GM12878 (cell line): ENCODE data around the gene MX1. TPM values are rescaled to one million over a fixed set of nuclear protein-coding genes. Genes with fewer than 3 reads are reported as not detected.
A peak's percentile ranks its signal among the peaks of the same experiment; 100 is the strongest.
"Not testable (repeated sequence)": the region's sequence is repeated elsewhere in the genome, so short reads cannot be mapped to it uniquely, and the experiment has no call there.

Source experiments
- ATAC-seq: fragments of 200-7000 bp; cut with Tn5 transposase; 3 replicates; pipeline ENCODE4 v1.9.1; 2020; ENCODE audit warnings: mild to moderate bottlenecking, moderate library complexity
- BruUV-seq: library from RNA; stranded (reverse); fragments of 400-500 nt; replicated peaks from 2 replicates; lab custom pipeline; 2021; lab: Mats Ljungman, UMichigan
- CTCF ChIA-PET: fragments of 300-600 bp; sonication (Branson Sonifier 250); formaldehyde crosslinking; extraction: SDS; loops from one replicate; lab custom pipeline; 2021; ENCODE audit warnings: inconsistent platforms; lab: Yijun Ruan, JAX
- POLR2A ChIA-PET: fragments of 350-600 bp; formaldehyde crosslinking; extraction: SDS; loops from one replicate; lab custom pipeline; 2021; ENCODE audit warnings: inconsistent platforms; lab: Charles Lee
- RAD21 ChIA-PET: fragments of 300-600 bp; sonication (Branson Sonifier 250); formaldehyde crosslinking; loops from one replicate; lab custom pipeline; 2023; ENCODE audit warnings: antibody characterized with exemption; ENCODE audit not compliant: unreplicated experiment; lab: Charles Lee
- SMC1A ChIA-PET: fragments of 300-600 bp; sonication (Branson Sonifier 250); formaldehyde crosslinking; loops from one replicate; lab custom pipeline; 2023; ENCODE audit not compliant: unreplicated experiment, uncharacterized antibody; lab: Charles Lee
- DNase-seq: peaks from one replicate; pipeline ENCODE4 v3.0.0-alpha.2; 2011; ENCODE audit warnings: low read depth, low spot score
- FAIRE-seq: peaks from 3 replicates; lab custom pipeline; 2011; peaks lifted over from hg19 to GRCh38; lab: Jason Lieb, UNC
- H2AFZ ChIP-seq: 2 replicates; pipeline ENCODE4 v1.6.0; 2011; ENCODE audit warnings: low read depth, low read length, control low read depth; ENCODE audit not compliant: control insufficient read depth
- H3K27ac ChIP-seq: 2 replicates; pipeline ENCODE4 v1.5.1; 2011; ENCODE audit warnings: control low read depth; ENCODE audit not compliant: control insufficient read depth, insufficient read depth
- H3K27me3 ChIP-seq, 2 experiments: replicated peaks in 1 of 2; 2 replicates each; pipeline versions ENCODE4 v1.6.0 to v1.6.1; 2011; ENCODE audit warnings: low read length in 1 of 2; ENCODE audit not compliant: control insufficient read depth in 2 of 2, insufficient read depth in 2 of 2
- H3K36me3 ChIP-seq, 2 experiments: 2 replicates each; pipeline ENCODE4 v1.5.1; 2011; ENCODE audit warnings: low read length in 1 of 2; ENCODE audit not compliant: control insufficient read depth in 2 of 2, insufficient read depth in 2 of 2
- H3K4me1 ChIP-seq: 2 replicates; pipeline ENCODE4 v1.6.1; 2011; ENCODE audit warnings: mild to moderate bottlenecking, low read length, moderate library complexity, mixed read lengths; ENCODE audit not compliant: control insufficient read depth, insufficient read depth
- H3K4me2 ChIP-seq: 2 replicates; pipeline ENCODE4 v1.6.0; 2011; ENCODE audit warnings: control low read depth; ENCODE audit not compliant: control insufficient read depth, insufficient read depth
- H3K4me3 ChIP-seq: fragments of 200-600 bp; sonication (generic); 2 replicates; pipeline ENCODE4 v1.5.1; 2016
- H3K79me2 ChIP-seq: 2 replicates; pipeline ENCODE4 v1.6.0; 2011; ENCODE audit warnings: low read length; ENCODE audit not compliant: control insufficient read depth, insufficient read depth
- H3K9ac ChIP-seq: 2 replicates; pipeline ENCODE4 v1.8.0; 2011; ENCODE audit warnings: low read length, control low read depth, mixed read lengths; ENCODE audit not compliant: control insufficient read depth, insufficient read depth
- H3K9me3 ChIP-seq: replicated peaks from 3 replicates; pipeline ENCODE4 v1.5.1; 2011; ENCODE audit warnings: mild to moderate bottlenecking, low read length; ENCODE audit not compliant: control insufficient read depth, insufficient read depth
- H4K20me1 ChIP-seq: 2 replicates; pipeline ENCODE4 v1.6.0; 2011; ENCODE audit not compliant: control insufficient read depth, insufficient read depth
- BACH1 ChIP-seq: fragments of 450-650 bp; IDR thresholded peaks from 2 replicates; pipeline ENCODE4 v1.6.1; 2017; ENCODE audit warnings: mild to moderate bottlenecking, borderline replicate concordance
- CEBPB ChIP-seq, 2 experiments: fragments of 150-350 bp in 1 of 2; IDR thresholded peaks; 2 replicates each; pipeline ENCODE4 v1.6.1; 2012 to 2014; ENCODE audit warnings: low read depth in 2 of 2, low read length in 2 of 2, borderline replicate concordance in 1 of 2, inconsistent platforms in 1 of 2
- FOXK2 ChIP-seq: fragments of 450-650 bp; IDR thresholded peaks from 2 replicates; pipeline ENCODE4 v1.6.1; 2017; ENCODE audit warnings: mild to moderate bottlenecking, moderate library complexity
- HCFC1 ChIP-seq: fragments of 150-350 bp; IDR thresholded peaks from 2 replicates; pipeline ENCODE4 v1.6.1; 2014; ENCODE audit warnings: low read length
- IKZF1 ChIP-seq: fragments of 450-650 bp; conservative IDR thresholded peaks from 2 replicates; pipeline ENCODE4 v1.6.1; 2017; ENCODE audit warnings: antibody characterized with exemption, mild to moderate bottlenecking
- MEF2B ChIP-seq: fragments of 450-650 bp; IDR thresholded peaks from 2 replicates; pipeline ENCODE4 v1.6.1; 2018; ENCODE audit warnings: mild to moderate bottlenecking, moderate library complexity; ENCODE audit not compliant: partially characterized antibody, poor library complexity, severe bottlenecking
- NFYA ChIP-seq: IDR thresholded peaks from 2 replicates; pipeline ENCODE4 v1.6.1; 2011; ENCODE audit warnings: low read depth, mild to moderate bottlenecking, low read length, improper control_type of control experiment, borderline replicate concordance
- NR2C1 ChIP-seq: fragments of 450-650 bp; IDR thresholded peaks from 2 replicates; pipeline ENCODE4 v1.6.1; 2017; ENCODE audit warnings: antibody characterized with exemption, mild to moderate bottlenecking, moderate library complexity
- NR2F1 ChIP-seq: fragments of 450-650 bp; conservative IDR thresholded peaks from 2 replicates; pipeline ENCODE4 v1.6.1; 2017; ENCODE audit warnings: mild to moderate bottlenecking
- NRF1 ChIP-seq: conservative IDR thresholded peaks from 2 replicates; pipeline ENCODE4 v1.6.1; 2011; ENCODE audit warnings: mild to moderate bottlenecking, low read depth, low read length, improper control_type of control experiment
- PAX8 ChIP-seq: fragments of 450-650 bp; IDR thresholded peaks from 2 replicates; pipeline ENCODE4 v1.6.1; 2017; ENCODE audit warnings: mild to moderate bottlenecking, moderate library complexity
- SP1 ChIP-seq: IDR thresholded peaks from one replicate; pipeline ENCODE4 v1.6.1; 2011; ENCODE audit warnings: low read depth, low read length
- SRF ChIP-seq, 2 experiments: IDR thresholded peaks; 2 replicates each; pipeline ENCODE4 v1.6.1; 2011; ENCODE audit warnings: low read depth in 2 of 2, low read length in 2 of 2, mild to moderate bottlenecking in 1 of 2, moderate library complexity in 1 of 2
- ZNF622 ChIP-seq: fragments of 450-650 bp; IDR thresholded peaks from 2 replicates; pipeline ENCODE4 v1.6.1; 2017; ENCODE audit warnings: mild to moderate bottlenecking, inconsistent platforms
- WGBS: methylation state at CpG from one replicate; pipeline ENCODE4 v1.1.6; 2016; ENCODE audit warnings: low lambda C conversion rate; ENCODE audit not compliant: insufficient replicate concordance, insufficient coverage; ENCODE audit errors: missing lambda C conversion rate; 5-methylcytosine and 5-hydroxymethylcytosine counted together
- in situ Hi-C: fragments of 300-500 bp; cut with MboI; formaldehyde crosslinking; loops from 9 replicates; pipeline ENCODE4 v1.14.3; 2018; ENCODE audit warnings: mixed read lengths
- intact Hi-C: fragments of 100-400 bp; cut with micrococcal nuclease; formaldehyde crosslinking; loops from one replicate; pipeline ENCODE4 v1.14.2; 2022; ENCODE audit not compliant: unreplicated experiment
- polyA plus RNA-seq, 11 experiments: library from polyadenylated mRNA; depleted of rRNA in 4 of 11; unstranded in 6 of 11; stranded (reverse) in 5 of 11; fragments of >200 nt; fragmentation: Nextera tagmentation in 4 of 11; fragmentation: Illumina TruSeq in 1 of 11; extraction: Ambion mirVana in 4 of 11; extraction: Trizol in 1 of 11; gene quantifications; 1 replicate in 1 of 11; 2 replicates in 10 of 11; pipeline versions ENCODE4 v1.2.1 to v1.2.3, GENCODE V29; 2011 to 2016; ENCODE audit warnings: inconsistent platforms in 2 of 11, missing spikeins in 2 of 11, low read depth in 1 of 11
- total RNA-seq, 4 experiments: library from RNA; depleted of rRNA in 3 of 4; stranded (reverse); fragments of >200 nt in 3 of 4; fragmentation: Illumina TruSeq in 1 of 4; extraction: Trizol in 1 of 4; gene quantifications; 2 replicates each; pipeline versions ENCODE4 v1.2.1 to v1.2.3, GENCODE V29; 2013 to 2021
- TF ChIP-seq, protein P1 (sequence below): fragments of 150-350 bp; IDR thresholded peaks from 2 replicates; pipeline ENCODE4 v1.6.1; 2016; ENCODE audit warnings: low read depth, low read length
- TF ChIP-seq, protein P2 (sequence below): fragments of 450-650 bp; formaldehyde crosslinking; IDR thresholded peaks from 2 replicates; pipeline ENCODE4 v1.5.0; 2022; ENCODE audit warnings: mild to moderate bottlenecking, missing genetic modification characterization

Gene MX1
- total and polyA plus RNA-seq, 10 of the 15 experiments (the other 5 are each of a cell fraction or from before 2014, with no cell fraction given) = 75.9 to 385 (median 302) TPM

DNA sequence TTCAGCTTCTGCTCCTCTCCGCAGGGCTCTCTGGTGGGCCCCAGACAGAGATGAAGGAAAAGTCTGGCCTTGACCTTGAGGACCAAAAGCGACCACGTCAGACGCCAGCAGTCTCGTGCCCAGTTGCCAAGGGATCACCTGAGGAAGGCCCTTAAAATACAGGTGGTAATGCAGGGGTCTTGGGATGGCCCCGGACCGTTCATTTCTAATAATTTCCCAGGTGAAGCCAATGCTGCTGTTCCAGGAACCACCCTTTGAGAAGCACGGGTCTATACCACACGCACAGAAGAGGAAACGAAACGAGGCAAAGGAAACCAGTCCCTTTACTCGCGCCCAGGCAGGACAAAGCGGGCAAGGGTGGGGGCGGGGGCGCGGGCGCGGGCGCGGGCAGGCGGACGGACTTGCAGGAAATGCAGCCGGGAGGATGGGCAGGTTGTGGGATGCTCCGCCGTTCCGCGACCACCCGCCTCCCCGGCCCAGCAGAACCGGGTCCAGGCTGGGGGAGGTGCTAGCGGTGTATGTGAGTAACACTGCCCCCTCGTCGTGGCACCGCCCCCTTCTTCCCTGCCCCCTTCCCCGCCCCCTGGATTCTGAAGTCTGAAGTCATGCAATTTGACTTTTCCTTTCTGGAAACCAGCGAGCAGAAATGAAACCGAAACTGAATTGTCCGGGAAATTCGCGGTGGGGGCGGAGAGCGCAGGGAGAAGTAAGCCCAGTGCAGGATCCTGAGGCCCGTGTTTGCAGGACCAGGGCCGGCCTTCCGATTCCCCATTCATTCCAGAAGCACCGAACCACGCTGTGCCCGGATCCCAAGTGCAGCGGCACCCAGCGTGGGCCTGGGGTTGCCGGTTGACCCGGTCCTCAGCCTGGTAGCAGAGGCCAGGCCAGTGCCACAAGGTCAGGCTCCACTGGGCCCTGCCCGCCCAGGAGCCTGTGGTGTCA, 5.8 kb upstream of the MX1 start (continued):
- TF ChIP-seq CEBPB (IDR thresholded peaks at IDR 0.05; ENCODE audit: borderline replicate concordance in 1 of 2, low read depth in 2 of 2, low read length in 2 of 2) (no peak), NRF1 (no peak), BACH1 (no peak), NR2C1 (no peak), SRF (IDR thresholded peaks at IDR 0.05; ENCODE audit: low read depth in 2 of 2, low read length in 2 of 2) (no peak), NR2F1 (0 out of 2 replicates have a peak, but pooled peaks have one; percentile 15), HCFC1 (no peak), PAX8 (no peak), NFYA (no peak), SP1 (no peak), MEF2B (peak; percentile 14), IKZF1 (peak; percentile 72), FOXK2 (no peak), ZNF622 (no peak)
- TF ChIP-seq, protein P1, sequence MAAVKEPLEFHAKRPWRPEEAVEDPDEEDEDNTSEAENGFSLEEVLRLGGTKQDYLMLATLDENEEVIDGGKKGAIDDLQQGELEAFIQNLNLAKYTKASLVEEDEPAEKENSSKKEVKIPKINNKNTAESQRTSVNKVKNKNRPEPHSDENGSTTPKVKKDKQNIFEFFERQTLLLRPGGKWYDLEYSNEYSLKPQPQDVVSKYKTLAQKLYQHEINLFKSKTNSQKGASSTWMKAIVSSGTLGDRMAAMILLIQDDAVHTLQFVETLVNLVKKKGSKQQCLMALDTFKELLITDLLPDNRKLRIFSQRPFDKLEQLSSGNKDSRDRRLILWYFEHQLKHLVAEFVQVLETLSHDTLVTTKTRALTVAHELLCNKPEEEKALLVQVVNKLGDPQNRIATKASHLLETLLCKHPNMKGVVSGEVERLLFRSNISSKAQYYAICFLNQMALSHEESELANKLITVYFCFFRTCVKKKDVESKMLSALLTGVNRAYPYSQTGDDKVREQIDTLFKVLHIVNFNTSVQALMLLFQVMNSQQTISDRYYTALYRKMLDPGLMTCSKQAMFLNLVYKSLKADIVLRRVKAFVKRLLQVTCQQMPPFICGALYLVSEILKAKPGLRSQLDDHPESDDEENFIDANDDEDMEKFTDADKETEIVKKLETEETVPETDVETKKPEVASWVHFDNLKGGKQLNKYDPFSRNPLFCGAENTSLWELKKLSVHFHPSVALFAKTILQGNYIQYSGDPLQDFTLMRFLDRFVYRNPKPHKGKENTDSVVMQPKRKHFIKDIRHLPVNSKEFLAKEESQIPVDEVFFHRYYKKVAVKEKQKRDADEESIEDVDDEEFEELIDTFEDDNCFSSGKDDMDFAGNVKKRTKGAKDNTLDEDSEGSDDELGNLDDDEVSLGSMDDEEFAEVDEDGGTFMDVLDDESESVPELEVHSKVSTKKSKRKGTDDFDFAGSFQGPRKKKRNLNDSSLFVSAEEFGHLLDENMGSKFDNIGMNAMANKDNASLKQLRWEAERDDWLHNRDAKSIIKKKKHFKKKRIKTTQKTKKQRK = no peak
- TF ChIP-seq, protein P2, sequence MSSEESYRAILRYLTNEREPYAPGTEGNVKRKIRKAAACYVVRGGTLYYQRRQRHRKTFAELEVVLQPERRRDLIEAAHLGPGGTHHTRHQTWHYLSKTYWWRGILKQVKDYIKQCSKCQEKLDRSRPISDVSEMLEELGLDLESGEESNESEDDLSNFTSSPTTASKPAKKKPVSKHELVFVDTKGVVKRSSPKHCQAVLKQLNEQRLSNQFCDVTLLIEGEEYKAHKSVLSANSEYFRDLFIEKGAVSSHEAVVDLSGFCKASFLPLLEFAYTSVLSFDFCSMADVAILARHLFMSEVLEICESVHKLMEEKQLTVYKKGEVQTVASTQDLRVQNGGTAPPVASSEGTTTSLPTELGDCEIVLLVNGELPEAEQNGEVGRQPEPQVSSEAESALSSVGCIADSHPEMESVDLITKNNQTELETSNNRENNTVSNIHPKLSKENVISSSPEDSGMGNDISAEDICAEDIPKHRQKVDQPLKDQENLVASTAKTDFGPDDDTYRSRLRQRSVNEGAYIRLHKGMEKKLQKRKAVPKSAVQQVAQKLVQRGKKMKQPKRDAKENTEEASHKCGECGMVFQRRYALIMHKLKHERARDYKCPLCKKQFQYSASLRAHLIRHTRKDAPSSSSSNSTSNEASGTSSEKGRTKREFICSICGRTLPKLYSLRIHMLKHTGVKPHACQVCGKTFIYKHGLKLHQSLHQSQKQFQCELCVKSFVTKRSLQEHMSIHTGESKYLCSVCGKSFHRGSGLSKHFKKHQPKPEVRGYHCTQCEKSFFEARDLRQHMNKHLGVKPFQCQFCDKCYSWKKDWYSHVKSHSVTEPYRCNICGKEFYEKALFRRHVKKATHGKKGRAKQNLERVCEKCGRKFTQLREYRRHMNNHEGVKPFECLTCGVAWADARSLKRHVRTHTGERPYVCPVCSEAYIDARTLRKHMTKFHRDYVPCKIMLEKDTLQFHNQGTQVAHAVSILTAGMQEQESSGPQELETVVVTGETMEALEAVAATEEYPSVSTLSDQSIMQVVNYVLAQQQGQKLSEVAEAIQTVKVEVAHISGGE (CRISPR knock-in tag) = no peak

DNA sequence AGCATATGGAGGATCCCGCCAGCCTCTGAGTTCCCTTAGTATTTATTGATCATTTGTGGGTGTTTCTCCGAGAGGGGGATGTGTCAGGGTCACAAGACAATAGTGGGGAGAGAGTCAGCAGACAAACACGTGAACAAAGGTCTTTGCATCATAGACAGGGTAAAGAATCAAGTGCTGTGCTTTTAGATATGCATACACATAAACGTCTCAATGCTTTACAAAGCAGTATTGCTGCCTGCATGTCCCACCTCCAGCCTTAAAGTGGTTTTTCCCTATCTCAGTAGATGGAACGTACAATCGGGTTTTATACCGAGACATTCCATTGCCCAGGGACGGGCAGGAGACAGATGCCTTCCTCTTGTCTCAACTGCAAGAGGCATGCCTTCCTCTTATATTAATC, 5.0 kb upstream of the MX1 start:
- peaks cover 14% of the 10 kb centered on the region for H3K79me2 ChIP-seq
- H3K36me3 ChIP-seq, RAD21 ChIA-PET, in situ Hi-C loops, H2AFZ ChIP-seq, H3K9me3 ChIP-seq, ATAC-seq, intact Hi-C loops, H3K27me3 ChIP-seq, H3K4me2 ChIP-seq, DNase-seq, CTCF ChIA-PET, POLR2A ChIA-PET, H3K27ac ChIP-seq, BruUV-seq, SMC1A ChIA-PET, H4K20me1 ChIP-seq, FAIRE-seq: not testable (repeated sequence)
- WGBS = 77% methylated on average over 5 of the region's 8 CpGs
- H3K4me3 ChIP-seq = peak overlapping the region; percentile 79; the same call in 1 of the 2 replicates
- peaks cover 24% of the 10 kb centered on the region for H3K4me1 ChIP-seq
- peak overlapping the region; percentile 83 for H3K9ac ChIP-seq
